Coronary artery (tissue), 2 donors: ENCODE measurements around the gene CCDC3.

Experiments
- DNase-seq: peaks from one replicate; pipeline ENCODE4 v3.0.0-alpha.2; 2017; ENCODE audit warnings: low spot score
- H3K27ac ChIP-seq, 2 donors: fragments of 200-600 bp; sonication (generic); one replicate each; pipeline ENCODE4 v1.5.1; 2016 to 2019
- H3K4me3 ChIP-seq: fragments of 200-600 bp; sonication (generic); 2 replicates; pipeline ENCODE4 v1.5.1; 2016; ENCODE audit warnings: mild to moderate bottlenecking, moderate library complexity
- TF ChIP-seq, protein P1 (sequence below): fragments of 200-600 bp; sonication (generic); IDR thresholded peaks from one replicate; pipeline ENCODE4 v1.5.1; 2019; ENCODE audit warnings: antibody characterized with exemption

CCDC3 gene

DNA sequence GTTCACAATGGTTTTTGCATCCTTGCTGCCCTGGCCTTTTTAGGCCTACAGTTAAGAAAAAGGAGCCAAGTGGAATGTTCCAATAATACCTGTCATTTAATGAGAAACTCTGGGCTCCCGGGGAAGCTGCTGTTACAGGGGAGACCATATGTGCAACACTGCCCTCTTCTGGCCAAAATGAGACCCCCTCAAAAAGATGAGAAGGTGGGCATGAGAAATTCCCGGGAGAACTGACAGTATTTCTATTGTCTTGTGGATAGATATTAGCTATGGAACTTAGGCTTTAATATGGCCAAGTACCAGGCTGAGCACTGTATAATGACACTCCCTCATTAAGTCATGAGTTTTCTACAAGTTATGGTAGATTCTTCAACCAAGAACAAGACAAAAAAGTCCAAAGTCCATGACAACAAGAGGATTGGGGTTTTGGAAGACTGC is 99.4 kb downstream of the CCDC3 start:
- Histone ChIP-seq H3K4me3 (no peak overlapping the region), H3K27ac (peak overlapping the region in 1 of 2 donors; percentile 28)
- TF ChIP-seq, protein P1, sequence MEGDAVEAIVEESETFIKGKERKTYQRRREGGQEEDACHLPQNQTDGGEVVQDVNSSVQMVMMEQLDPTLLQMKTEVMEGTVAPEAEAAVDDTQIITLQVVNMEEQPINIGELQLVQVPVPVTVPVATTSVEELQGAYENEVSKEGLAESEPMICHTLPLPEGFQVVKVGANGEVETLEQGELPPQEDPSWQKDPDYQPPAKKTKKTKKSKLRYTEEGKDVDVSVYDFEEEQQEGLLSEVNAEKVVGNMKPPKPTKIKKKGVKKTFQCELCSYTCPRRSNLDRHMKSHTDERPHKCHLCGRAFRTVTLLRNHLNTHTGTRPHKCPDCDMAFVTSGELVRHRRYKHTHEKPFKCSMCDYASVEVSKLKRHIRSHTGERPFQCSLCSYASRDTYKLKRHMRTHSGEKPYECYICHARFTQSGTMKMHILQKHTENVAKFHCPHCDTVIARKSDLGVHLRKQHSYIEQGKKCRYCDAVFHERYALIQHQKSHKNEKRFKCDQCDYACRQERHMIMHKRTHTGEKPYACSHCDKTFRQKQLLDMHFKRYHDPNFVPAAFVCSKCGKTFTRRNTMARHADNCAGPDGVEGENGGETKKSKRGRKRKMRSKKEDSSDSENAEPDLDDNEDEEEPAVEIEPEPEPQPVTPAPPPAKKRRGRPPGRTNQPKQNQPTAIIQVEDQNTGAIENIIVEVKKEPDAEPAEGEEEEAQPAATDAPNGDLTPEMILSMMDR: peak; percentile 60
- no peak for DNase-seq

DNA sequence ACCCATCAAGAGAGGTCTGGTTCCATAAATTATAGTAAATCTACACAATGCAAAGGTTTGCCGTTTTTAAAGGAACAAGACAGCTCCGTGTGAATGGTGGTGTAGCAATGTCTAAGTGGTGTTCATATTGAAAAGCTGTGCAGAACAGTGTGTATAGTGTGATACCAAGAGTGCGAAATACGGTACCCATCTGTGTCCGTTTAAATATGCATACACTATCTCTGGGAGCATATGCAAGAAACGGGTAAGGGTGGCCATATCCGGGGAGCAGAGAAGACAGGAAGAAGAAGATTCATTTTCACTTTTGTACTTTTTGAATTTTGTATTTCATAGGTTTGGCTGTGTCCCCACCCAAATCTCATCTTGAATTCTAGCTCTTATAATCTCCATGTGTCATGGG is 102.0 kb downstream of the CCDC3 start:
- Histone ChIP-seq H3K4me3 (no peak overlapping the region), H3K27ac (no peak overlapping the region)
- DNase-seq: no peak

DNA sequence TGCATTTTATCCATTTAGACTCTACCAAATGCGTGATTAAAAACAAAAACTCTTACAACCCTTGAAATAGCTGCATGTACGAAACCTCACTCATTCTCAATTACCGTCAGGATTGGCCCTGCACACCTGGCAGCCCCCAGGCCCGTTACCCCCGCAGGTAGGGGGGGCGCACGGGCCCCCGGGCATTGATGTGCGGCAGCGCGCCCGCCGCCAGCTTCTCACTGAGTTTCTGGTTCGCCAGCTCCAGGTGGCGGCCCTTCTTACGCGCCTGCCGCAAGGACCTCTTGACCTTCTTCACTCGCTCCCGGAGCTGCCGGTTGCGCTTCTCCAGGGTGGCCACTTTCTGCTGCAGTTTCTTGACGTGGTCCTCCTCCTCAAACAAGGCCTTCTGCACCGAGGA is 103.2 kb downstream of the CCDC3 start:
- DNase-seq: no peak
- TF ChIP-seq, protein P1: no peak

More for the DNA sequence above, 102.0 kb downstream of the CCDC3 start:
- TF ChIP-seq, protein P1: no peak

DNA sequence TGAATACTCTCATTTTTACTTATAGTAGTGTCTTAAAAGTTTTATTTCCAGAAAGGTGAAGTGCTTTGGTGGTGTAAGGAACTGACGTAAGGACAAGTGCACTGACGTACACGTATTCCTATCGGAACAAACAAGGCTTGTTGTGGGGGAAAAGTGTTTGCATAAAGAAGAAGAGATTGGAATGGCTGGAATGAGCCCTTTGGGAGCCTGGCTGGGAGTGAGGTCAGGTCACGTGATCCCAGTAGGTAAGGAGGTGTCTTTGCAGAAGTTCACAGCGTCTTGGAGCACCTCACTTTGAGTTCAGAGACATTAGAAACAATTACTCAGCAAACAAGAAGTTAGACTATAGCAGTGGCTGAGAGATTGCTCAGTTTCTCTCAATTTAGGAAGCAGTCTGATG is 104.2 kb downstream of the CCDC3 start:
- Histone ChIP-seq H3K4me3 (no peak overlapping the region), H3K27ac (no peak overlapping the region)
- TF ChIP-seq, protein P1: no peak
- DNase-seq: no peak

More for the DNA sequence above, 103.2 kb downstream of the CCDC3 start:
- H3K4me3 ChIP-seq: no peak overlapping the region
- H3K27ac ChIP-seq: no peak overlapping the region

DNA sequence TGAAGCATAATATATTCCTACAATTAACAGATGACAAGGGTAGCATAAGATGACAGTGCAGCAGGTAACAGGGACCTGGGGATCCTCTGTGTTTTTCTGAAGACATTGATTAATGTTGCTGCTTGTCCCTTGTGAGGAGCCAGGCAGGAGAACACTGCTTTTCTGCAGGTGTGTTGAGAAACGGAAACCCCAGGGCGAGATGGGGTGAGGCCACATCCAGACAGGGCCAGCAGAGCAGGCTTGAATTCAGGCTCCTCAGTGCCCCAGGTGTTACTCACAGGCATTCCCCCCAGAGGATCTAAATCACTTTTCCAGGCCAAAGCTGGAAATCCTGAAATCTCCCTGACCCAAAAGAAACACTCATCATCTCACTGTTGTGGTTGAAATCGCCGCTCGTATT is 105.3 kb downstream of the CCDC3 start:
- no peak for DNase-seq
- TF ChIP-seq, protein P1: no peak
- H3K27ac ChIP-seq: no peak overlapping the region
- H3K4me3 ChIP-seq: no peak overlapping the region

DNA sequence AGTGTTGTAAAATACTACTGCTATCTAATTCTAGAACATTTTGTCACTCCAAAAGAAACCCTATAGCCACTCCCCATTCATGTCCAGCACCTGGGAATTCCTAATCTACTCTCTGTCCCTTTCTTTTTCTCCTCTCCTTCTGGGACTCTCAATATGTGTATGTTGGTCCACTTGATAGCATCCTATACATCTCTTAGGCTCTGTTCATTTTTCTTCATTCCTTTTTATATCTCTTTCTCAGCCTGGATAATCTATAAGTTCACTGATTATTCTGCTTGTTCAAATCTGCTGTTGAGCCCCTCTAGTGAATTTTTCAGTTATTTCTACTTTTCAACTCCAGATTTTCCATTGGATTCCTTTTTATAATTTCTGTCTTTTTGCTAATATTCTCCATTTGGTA is 108.6 kb downstream of the CCDC3 start:
- Histone ChIP-seq H3K27ac (no peak overlapping the region), H3K4me3 (no peak overlapping the region)
- TF ChIP-seq, protein P1: no peak
- DNase-seq: no peak

DNA sequence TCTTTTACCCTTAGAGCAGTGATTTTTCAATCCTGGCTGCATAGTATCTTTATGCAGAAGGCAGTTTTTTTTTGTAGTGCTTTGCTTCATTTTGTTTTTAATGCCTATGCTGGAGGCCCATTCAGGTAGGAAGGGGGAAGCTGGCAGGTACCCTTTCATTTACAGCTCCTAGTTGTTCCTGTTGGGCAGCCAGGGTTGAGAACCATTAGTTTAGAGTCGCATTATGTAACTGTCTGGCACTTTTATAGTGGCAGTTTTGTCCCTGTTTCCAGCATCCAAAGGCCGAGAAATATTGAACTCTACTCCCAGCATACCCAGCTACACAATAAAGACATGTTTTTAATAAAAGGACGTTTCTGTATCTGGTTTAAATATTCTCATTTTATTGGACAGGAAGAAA is 110.6 kb downstream of the CCDC3 start:
- no peak for DNase-seq
- H3K27ac ChIP-seq: peak overlapping the region in 1 of 2 donors; percentile 38
- no peak overlapping the region for H3K4me3 ChIP-seq
- TF ChIP-seq, protein P1: no peak
